LNCAP (cell line): ENCODE results near the gene PPIL6.

Experiments
- TF ChIP-seq, protein P1 (sequence below): fragments of 450-650 bp; IDR thresholded peaks from 2 replicates; pipeline ENCODE4 v1.5.1; 2017; ENCODE audit warnings: mild to moderate bottlenecking

PPIL6 gene

DNA sequence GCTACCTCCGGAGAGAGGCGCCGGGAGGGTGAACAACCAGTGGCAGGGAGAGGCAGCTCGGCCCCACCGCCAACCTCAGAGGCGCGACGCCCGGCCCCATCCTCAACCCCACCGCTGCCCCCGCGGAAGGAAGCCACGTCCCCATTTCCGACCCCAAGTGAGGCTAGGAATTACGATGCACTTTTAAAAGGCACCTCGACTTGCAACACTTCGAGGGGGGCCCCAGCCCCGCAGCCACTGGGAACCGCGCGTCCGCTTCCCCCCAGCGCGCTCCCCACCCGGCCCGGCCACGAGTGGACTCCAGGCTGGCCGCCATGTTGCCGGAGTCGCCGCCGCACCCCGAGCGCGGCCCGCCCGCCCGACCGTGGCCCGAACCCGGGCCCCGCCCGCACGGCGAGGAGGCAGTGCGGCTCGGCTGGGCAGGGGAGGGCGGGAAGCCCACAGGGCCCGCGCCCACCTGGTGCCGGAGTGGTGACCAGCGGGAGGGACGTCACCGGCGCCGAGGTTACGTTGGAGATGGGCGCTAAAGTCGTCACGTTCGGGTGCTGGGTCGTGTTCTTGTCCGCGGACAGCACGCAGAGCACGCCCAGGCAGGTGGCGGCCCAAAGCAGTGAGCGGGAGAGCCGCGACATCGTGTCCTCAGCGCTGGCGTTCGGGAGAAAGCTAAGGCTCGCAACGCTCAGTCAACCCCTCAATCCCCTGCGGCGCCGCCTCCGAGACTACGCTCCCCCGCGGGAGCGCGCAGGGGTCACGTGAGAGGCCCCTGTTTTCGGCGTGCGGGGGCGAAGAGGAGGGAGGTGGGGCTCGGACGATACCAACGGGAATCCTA lies 58.5 kb downstream of the PPIL6 start, which contains the start of gene CD164:
TSS of gene CD164 (minus strand) at position 721 of the 829 bp plus-strand sequence. CDS start at position 632, 89 bp downstream.
- TF ChIP-seq, protein P1, sequence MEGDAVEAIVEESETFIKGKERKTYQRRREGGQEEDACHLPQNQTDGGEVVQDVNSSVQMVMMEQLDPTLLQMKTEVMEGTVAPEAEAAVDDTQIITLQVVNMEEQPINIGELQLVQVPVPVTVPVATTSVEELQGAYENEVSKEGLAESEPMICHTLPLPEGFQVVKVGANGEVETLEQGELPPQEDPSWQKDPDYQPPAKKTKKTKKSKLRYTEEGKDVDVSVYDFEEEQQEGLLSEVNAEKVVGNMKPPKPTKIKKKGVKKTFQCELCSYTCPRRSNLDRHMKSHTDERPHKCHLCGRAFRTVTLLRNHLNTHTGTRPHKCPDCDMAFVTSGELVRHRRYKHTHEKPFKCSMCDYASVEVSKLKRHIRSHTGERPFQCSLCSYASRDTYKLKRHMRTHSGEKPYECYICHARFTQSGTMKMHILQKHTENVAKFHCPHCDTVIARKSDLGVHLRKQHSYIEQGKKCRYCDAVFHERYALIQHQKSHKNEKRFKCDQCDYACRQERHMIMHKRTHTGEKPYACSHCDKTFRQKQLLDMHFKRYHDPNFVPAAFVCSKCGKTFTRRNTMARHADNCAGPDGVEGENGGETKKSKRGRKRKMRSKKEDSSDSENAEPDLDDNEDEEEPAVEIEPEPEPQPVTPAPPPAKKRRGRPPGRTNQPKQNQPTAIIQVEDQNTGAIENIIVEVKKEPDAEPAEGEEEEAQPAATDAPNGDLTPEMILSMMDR, result no peak

- TF ChIP-seq, protein P1, result no peak
Observed at GRCh38 chr6:109381061-109381746, 59.2 kb downstream of the PPIL6 start.

DNA sequence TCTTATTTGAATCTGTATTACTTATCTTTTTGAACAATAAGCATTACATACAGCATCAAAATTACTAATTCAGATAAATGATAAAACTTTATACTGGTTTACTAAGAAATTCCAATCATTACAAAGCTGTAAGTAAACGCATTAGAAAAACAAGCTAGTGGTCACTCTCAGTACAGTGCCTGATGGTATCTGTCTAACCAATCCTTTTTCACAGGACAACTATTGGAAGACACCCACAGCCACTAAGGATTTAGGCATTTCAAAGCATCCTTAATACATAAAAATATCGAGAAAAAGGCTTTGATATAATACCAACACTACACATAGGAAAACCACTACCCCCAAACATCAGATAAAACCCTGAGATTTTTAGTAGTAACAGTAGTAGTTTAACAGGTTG lies 60.7 kb downstream of the PPIL6 start:
- TF ChIP-seq, protein P1, result no peak

DNA sequence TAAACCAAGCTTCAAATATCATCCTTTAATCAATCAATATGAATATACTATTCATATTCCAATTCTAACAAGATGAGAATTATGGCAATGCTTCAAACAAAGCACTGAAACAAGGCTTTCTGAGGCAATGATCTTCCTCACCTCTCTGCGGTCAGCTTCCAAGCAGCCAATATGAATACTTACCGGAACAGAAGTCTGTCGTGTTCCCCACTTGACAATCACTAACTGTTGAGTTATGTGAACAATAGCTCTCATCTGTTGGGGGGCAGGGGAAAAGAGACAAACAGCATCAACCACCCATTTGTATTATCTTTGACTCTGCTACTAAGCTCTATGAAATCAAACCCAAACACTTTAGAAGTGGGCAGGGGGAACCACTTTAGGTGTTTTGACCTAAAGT lies 62.7 kb downstream of the PPIL6 start:
- TF ChIP-seq, protein P1, result no peak

GRCh38 chr6:109374326-109374892 lies 66.0 kb downstream of the PPIL6 start:
- TF ChIP-seq, protein P1, result no peak

DNA sequence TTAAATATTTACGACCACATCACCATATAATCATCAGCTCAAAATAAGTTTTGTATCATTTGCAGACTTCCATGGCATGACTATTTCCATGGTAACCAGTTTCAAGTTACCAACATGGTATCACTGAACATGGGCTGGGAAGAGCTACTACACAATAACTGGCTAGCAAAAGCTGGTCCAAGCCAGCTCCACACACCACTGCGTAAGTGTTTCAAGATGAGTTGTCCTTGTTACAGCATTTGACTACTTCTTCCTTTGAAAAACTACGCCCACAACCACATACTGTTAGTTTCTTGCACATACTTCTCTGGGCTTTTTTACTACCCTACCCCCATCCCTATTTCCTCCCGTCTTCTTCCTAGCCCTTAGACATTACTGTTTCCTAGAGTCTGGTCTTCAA lies 66.7 kb downstream of the PPIL6 start:
- TF ChIP-seq, protein P1, result no peak

DNA sequence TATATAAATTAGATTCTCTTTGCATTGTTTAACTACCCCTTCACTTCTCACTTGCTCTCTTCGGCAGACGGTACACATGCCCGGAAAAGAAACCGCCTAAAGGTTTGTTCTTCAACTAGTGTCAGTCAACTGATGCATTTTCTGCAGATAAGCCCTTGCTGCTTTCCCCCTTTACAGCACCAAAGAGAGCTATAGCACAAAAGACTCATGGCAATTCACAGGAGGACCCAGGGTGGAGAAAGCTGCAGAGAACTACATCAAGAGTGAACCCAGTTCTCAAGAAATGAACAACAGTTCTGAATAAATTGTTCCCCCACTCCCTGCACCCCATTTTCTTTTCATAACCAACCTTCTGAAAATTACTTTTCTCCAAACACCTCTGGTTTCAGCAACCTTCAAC lies 67.1 kb downstream of the PPIL6 start:
- TF ChIP-seq, protein P1, result no peak
